ENCODE data around the gene RBM15.

DNA sequence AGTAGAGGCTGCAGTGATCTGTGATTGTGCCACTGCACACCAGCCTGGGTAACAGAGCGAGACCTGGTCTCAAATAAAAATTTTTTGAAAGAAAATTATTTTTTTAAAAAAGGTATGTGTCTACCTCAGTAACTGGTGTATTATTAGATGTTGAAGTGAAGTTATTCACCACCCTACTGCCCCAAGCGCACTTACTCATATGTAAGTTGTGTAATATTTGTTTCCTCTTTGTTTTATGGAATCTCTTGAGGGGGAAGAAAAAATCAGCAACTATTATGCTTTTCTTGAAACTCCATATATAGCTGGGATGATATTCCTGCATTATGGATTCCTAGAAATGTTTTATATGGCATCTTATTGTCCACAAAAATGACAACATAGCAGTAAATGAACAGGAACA, 21.3 kb downstream of the RBM15 start:
- TF ChIP-seq, protein P1, sequence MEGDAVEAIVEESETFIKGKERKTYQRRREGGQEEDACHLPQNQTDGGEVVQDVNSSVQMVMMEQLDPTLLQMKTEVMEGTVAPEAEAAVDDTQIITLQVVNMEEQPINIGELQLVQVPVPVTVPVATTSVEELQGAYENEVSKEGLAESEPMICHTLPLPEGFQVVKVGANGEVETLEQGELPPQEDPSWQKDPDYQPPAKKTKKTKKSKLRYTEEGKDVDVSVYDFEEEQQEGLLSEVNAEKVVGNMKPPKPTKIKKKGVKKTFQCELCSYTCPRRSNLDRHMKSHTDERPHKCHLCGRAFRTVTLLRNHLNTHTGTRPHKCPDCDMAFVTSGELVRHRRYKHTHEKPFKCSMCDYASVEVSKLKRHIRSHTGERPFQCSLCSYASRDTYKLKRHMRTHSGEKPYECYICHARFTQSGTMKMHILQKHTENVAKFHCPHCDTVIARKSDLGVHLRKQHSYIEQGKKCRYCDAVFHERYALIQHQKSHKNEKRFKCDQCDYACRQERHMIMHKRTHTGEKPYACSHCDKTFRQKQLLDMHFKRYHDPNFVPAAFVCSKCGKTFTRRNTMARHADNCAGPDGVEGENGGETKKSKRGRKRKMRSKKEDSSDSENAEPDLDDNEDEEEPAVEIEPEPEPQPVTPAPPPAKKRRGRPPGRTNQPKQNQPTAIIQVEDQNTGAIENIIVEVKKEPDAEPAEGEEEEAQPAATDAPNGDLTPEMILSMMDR (IDR thresholded peaks at IDR 0.05), result no peak
- no peak for TF ChIP-seq POLR2A (IDR thresholded peaks at IDR 0.05)
